ENCODE data around the gene LAT. TPM values are rescaled to one million over a fixed set of nuclear protein-coding genes. Genes with fewer than 3 reads are reported as not detected.

The LAT gene
- total and polyA plus RNA-seq, 7 donors: 1.4 to 26.2 (median 7.1) TPM

GRCh38 chr16:29009838-29010166, 24.9 kb downstream of the LAT start:
- Histone ChIP-seq H3K9me3 (no peaks in the 10 kb centered on the region), H3K4me3 (no peak overlapping the region), H3K27me3 (no peaks in the 10 kb centered on the region), H3K27ac (no peak overlapping the region), H3K4me1 (no peaks in the 10 kb centered on the region), H3K36me3 (no peaks in the 10 kb centered on the region)
- DNase-seq: no peak
- intact Hi-C loops (cut with DNase I): no loop called here
- 90 to 92% methylated on average over 2 of the region's 2 CpGs for WGBS, 2 donors
- TF ChIP-seq POLR2AphosphoS5 (IDR thresholded peaks at IDR 0.05) (no peak), CTCF (IDR thresholded peaks at IDR 0.05) (no peak), EP300 (IDR thresholded peaks at IDR 0.05) (no peak), POLR2A (IDR thresholded peaks at IDR 0.05) (no peak)

- H3K9me3 ChIP-seq: no peaks in the 10 kb centered on the region
- H3K27me3 ChIP-seq: no peaks in the 10 kb centered on the region
- no peak overlapping the region for H3K27ac ChIP-seq
- DNase-seq: no peak
- H3K4me3 ChIP-seq: no peak overlapping the region
- intact Hi-C loops (cut with DNase I): no loop called here
- H3K36me3 ChIP-seq: no peaks in the 10 kb centered on the region
- H3K4me1 ChIP-seq: no peaks in the 10 kb centered on the region
- 65 to 81% methylated on average over 8 of the region's 8 CpGs for WGBS, 2 donors
- TF ChIP-seq EP300 (IDR thresholded peaks at IDR 0.05): no peak
- no peak for TF ChIP-seq CTCF (IDR thresholded peaks at IDR 0.05)
- no peak for TF ChIP-seq POLR2A (IDR thresholded peaks at IDR 0.05)
- no peak for TF ChIP-seq POLR2AphosphoS5 (IDR thresholded peaks at IDR 0.05)
Observed at GRCh38 chr16:29011112-29011511, 26.3 kb downstream of the LAT start.

GRCh38 chr16:29011851-29012250, 27.0 kb downstream of the LAT start:
- TF ChIP-seq CTCF (IDR thresholded peaks at IDR 0.05) (no peak), POLR2A (IDR thresholded peaks at IDR 0.05) (no peak), POLR2AphosphoS5 (IDR thresholded peaks at IDR 0.05) (no peak), EP300 (IDR thresholded peaks at IDR 0.05) (no peak)
- no peak overlapping the region for H3K27ac ChIP-seq
- no peaks in the 10 kb centered on the region for H3K36me3 ChIP-seq
- H3K9me3 ChIP-seq: no peaks in the 10 kb centered on the region
- intact Hi-C loops (cut with DNase I): no loop called here
- H3K27me3 ChIP-seq: no peaks in the 10 kb centered on the region
- DNase-seq: no peak
- H3K4me3 ChIP-seq: no peak overlapping the region
- WGBS, 2 donors: 90 to 94% methylated on average over 4 of the region's 4 CpGs
- no peaks in the 10 kb centered on the region for H3K4me1 ChIP-seq

- H3K27ac ChIP-seq: no peak overlapping the region
- H3K9me3 ChIP-seq: no peaks in the 10 kb centered on the region
- no peak overlapping the region for H3K4me3 ChIP-seq
- no peaks in the 10 kb centered on the region for H3K27me3 ChIP-seq
- intact Hi-C loops (cut with DNase I): no loop called here
- TF ChIP-seq POLR2AphosphoS5 (IDR thresholded peaks at IDR 0.05) (no peak), CTCF (IDR thresholded peaks at IDR 0.05) (no peak), POLR2A (IDR thresholded peaks at IDR 0.05) (no peak), EP300 (IDR thresholded peaks at IDR 0.05) (no peak)
- 66 to 83% methylated on average over 9 of the region's 9 CpGs for WGBS, 2 donors
- H3K4me1 ChIP-seq: no peaks in the 10 kb centered on the region
- DNase-seq: no peak
- H3K36me3 ChIP-seq: no peaks in the 10 kb centered on the region
Observed at GRCh38 chr16:29012913-29013553, 28.2 kb downstream of the LAT start.

GRCh38 chr16:29014561-29015069, 29.8 kb downstream of the LAT start:
- 26 to 82% methylated on average over 3 of the region's 3 CpGs for WGBS, 2 donors

More at GRCh38 chr16:29014561-29015069, 29.8 kb downstream of the LAT start:
- H3K4me3 ChIP-seq: no peak overlapping the region
- H3K27me3 ChIP-seq: no peaks in the 10 kb centered on the region
- no peaks in the 10 kb centered on the region for H3K9me3 ChIP-seq
- intact Hi-C loops (cut with DNase I): no loop called here
- H3K4me1 ChIP-seq: no peaks in the 10 kb centered on the region
- TF ChIP-seq POLR2AphosphoS5 (IDR thresholded peaks at IDR 0.05): no peak
- TF ChIP-seq CTCF (IDR thresholded peaks at IDR 0.05): no peak
- no peak for TF ChIP-seq POLR2A (IDR thresholded peaks at IDR 0.05)
- TF ChIP-seq EP300 (IDR thresholded peaks at IDR 0.05): no peak
- no peaks in the 10 kb centered on the region for H3K36me3 ChIP-seq
- DNase-seq: no peak
- no peak overlapping the region for H3K27ac ChIP-seq
